Erythroblast (primary cell): ENCODE measurements around the gene ZNF26.

Source experiments
- DNase-seq, 2 experiments: peaks; one replicate each; lab custom pipeline; 2025; lab: John Stamatoyannopoulos, UW
- GATA1 ChIP-seq: IDR thresholded peaks from 2 replicates; pipeline ENCODE4 v1.6.1; 2011; ENCODE audit warnings: low read depth, mild to moderate bottlenecking, control low read depth, low read length, moderate library complexity
- POLR2A ChIP-seq: IDR thresholded peaks from 2 replicates; pipeline ENCODE4 v1.6.1; 2011; ENCODE audit warnings: mild to moderate bottlenecking, low read length

The ZNF26 gene

GRCh38 chr12:132972374-132972773 is 13.8 kb upstream of the ZNF26 start:
- DNase-seq = no peak
- TF ChIP-seq GATA1 (no peak), POLR2A (no peak)

- DNase-seq = peak; percentile 35 to 47
Measured at GRCh38 chr12:132976870-132977269, 9.3 kb upstream of the ZNF26 start.

- no peak for TF ChIP-seq POLR2A
- no peak for TF ChIP-seq GATA1
- DNase-seq = no peak
Measured at GRCh38 chr12:132986885-132987225, 688 bp downstream of the ZNF26 start.

- DNase-seq = no peak
- TF ChIP-seq GATA1 = no peak
- no peak for TF ChIP-seq POLR2A
Measured at GRCh38 chr12:132998741-132999140, 12.6 kb downstream of the ZNF26 start.

- peak in 1 of 2 experiments; percentile 30 for DNase-seq
- TF ChIP-seq POLR2A (no peak), GATA1 (no peak)
Measured at GRCh38 chr12:133010657-133011297, 24.6 kb downstream of the ZNF26 start.

GRCh38 chr12:133023566-133023965 is 37.4 kb downstream of the ZNF26 start:
- TF ChIP-seq GATA1 = no peak
- TF ChIP-seq POLR2A = no peak
- no peak for DNase-seq

- DNase-seq = no peak
- TF ChIP-seq POLR2A (no peak), GATA1 (no peak)
Measured at GRCh38 chr12:133026996-133027395, 40.8 kb downstream of the ZNF26 start.

- peak; percentile 97 to 98 for DNase-seq
- peak; percentile 75 for TF ChIP-seq POLR2A
- no peak for TF ChIP-seq GATA1
Measured at GRCh38 chr12:133037207-133038005, 51.2 kb downstream of the ZNF26 start, which contains the start of gene ZNF84. TSS of gene ZNF84 (plus strand) at chr12:133037509. CDS start at chr12:133041468, 3,959 bp downstream.

GRCh38 chr12:133038118-133038709 is 52.0 kb downstream of the ZNF26 start:
- peak; percentile 27 to 42 for DNase-seq
- TF ChIP-seq POLR2A = no peak
- TF ChIP-seq GATA1 = no peak

- TF ChIP-seq POLR2A (no peak), GATA1 (no peak)
- no peak for DNase-seq
Measured at GRCh38 chr12:133046698-133047097, 60.5 kb downstream of the ZNF26 start.

GRCh38 chr12:133057446-133057845 is 71.3 kb downstream of the ZNF26 start:
- no peak for TF ChIP-seq GATA1
- TF ChIP-seq POLR2A = no peak
- peak; percentile 36 for DNase-seq

GRCh38 chr12:133058203-133059113 is 72.3 kb downstream of the ZNF26 start:
- peak; percentile 34 to 44 for DNase-seq
- TF ChIP-seq POLR2A = peak; percentile 31
- TF ChIP-seq GATA1 = no peak

- TF ChIP-seq POLR2A (no peak), GATA1 (no peak)
- DNase-seq = no peak
Measured at GRCh38 chr12:133061954-133062353, 75.8 kb downstream of the ZNF26 start.

- no peak for DNase-seq
- TF ChIP-seq POLR2A = no peak
- TF ChIP-seq GATA1 = no peak
Measured at GRCh38 chr12:133063556-133063955, 77.4 kb downstream of the ZNF26 start.
